MM.1S (cell line): ENCODE data around the gene LCN12.

Source experiments
- EZH2phosphoT487 ChIP-seq: fragments of 300-600 bp; sonication (generic); IDR thresholded peaks from 2 replicates; pipeline ENCODE4 v1.6.1; 2018; ENCODE audit warnings: antibody characterized with exemption, low read length
- TF ChIP-seq, protein P1 (sequence below): fragments of 300-600 bp; sonication (generic); IDR thresholded peaks from 2 replicates; pipeline ENCODE4 v1.5.1; 2016; ENCODE audit warnings: antibody characterized with exemption, low read length, mixed read lengths

DNA sequence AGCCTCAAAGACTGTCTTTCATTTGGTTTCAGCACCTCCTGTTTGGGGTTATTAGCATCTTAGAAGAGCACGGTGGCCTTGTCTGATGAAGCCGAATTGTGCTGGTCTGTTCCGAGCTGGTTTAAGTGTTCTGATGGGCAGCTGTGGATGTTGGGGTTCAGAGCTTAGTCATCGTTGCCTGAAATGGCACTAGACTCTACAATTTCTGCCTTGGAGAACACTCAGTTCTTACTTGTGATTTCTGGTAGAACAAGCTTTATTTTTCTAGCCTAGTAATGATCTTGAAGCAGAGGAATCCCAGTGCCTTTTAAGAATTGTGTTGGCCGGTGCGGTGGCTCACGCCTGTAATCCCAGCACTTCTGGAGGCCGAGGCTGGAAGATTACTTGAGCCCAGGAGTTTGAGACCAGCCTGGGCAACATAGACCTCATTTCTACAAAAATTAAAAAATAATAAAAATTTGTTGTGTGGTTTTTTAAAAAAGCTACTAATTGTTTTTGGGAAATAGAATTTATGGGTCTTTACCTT lies 15.4 kb upstream of the LCN12 start:
- TF ChIP-seq, protein P1, sequence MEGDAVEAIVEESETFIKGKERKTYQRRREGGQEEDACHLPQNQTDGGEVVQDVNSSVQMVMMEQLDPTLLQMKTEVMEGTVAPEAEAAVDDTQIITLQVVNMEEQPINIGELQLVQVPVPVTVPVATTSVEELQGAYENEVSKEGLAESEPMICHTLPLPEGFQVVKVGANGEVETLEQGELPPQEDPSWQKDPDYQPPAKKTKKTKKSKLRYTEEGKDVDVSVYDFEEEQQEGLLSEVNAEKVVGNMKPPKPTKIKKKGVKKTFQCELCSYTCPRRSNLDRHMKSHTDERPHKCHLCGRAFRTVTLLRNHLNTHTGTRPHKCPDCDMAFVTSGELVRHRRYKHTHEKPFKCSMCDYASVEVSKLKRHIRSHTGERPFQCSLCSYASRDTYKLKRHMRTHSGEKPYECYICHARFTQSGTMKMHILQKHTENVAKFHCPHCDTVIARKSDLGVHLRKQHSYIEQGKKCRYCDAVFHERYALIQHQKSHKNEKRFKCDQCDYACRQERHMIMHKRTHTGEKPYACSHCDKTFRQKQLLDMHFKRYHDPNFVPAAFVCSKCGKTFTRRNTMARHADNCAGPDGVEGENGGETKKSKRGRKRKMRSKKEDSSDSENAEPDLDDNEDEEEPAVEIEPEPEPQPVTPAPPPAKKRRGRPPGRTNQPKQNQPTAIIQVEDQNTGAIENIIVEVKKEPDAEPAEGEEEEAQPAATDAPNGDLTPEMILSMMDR, result no peak
- no peak for TF ChIP-seq EZH2phosphoT487
